IPS DF 6.9 (cell line): ENCODE measurements around the gene SLC8A3.

Experiments used
- DNase-seq: peaks from one replicate; pipeline ENCODE4 v3.0.0-alpha.2; 2013; ENCODE audit warnings: low read depth, low spot score
- H3K27ac ChIP-seq: one replicate; pipeline ENCODE4 v1.5.1; 2013; ENCODE audit warnings: low read length, control low read depth
- H3K27me3 ChIP-seq: 2 replicates; pipeline ENCODE4 v1.6.1; 2013; ENCODE audit warnings: mild to moderate bottlenecking, low read length; ENCODE audit not compliant: control insufficient read depth, insufficient read depth
- H3K36me3 ChIP-seq: 2 replicates; pipeline ENCODE4 v1.6.1; 2013; ENCODE audit warnings: low read length; ENCODE audit not compliant: control insufficient read depth, insufficient read depth
- H3K4me1 ChIP-seq: 2 replicates; pipeline ENCODE4 v1.6.1; 2013; ENCODE audit warnings: low read length; ENCODE audit not compliant: control insufficient read depth, insufficient read depth
- H3K4me3 ChIP-seq: 2 replicates; pipeline ENCODE4 v1.5.1; 2013; ENCODE audit warnings: mild to moderate bottlenecking, low read length
- H3K9me3 ChIP-seq: 2 replicates; pipeline ENCODE4 v1.6.1; 2013; ENCODE audit warnings: low read length, inconsistent platforms; ENCODE audit not compliant: control insufficient read depth, insufficient read depth
- WGBS: extraction: QIAGEN DNeasy Blood & Tissue Kit; methylation state at CpG from one replicate; pipeline ENCODE4 v1.1.7; 2013; ENCODE audit warnings: mixed read lengths, missing lambda C conversion rate; ENCODE audit not compliant: insufficient read length, insufficient coverage; 5-methylcytosine and 5-hydroxymethylcytosine counted together

SLC8A3 gene

DNA sequence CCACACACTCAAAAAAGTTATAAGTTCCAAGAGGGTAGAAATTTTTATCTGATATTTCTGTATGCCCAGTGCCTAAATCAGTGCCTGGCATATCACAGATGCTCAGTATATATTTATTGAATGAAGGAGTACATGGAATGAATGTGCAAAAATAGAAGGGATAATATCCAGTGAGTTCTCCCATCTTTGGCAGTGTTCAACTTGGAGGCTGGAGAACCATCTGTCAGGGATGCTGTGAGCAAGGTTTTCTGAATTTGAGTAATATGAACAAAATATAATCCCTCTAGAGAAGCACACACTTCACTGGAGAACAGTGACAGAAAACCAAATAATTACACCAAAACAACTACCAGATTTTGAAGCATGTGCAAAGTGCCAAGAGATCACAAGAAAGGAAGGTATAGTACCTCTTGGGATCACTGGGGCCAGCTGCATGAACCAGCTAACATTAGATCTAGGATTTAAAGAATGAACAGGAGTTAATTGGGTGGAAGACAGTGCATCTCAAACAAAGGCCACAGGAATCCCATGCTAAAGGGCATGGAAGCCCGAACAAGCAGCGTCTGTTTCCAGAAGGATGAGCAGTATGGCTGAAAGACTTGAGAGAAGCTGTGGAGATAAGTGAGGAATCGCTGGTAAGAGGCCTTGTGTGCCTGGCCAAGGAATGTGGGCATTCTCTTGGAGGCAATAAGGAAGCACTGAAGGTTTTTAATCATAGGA lies 11.5 kb downstream of the SLC8A3 start:
- Histone ChIP-seq H3K36me3 (no peaks in the 10 kb centered on the region), H3K27me3 (no peaks in the 10 kb centered on the region), H3K4me3 (no peak overlapping the region), H3K4me1 (no peaks in the 10 kb centered on the region), H3K9me3 (no peaks in the 10 kb centered on the region), H3K27ac (no peak overlapping the region)
- WGBS: no CpG with 5 or more reads among the region's 3 CpGs
- DNase-seq: no peak

GRCh38 chr14:70173569-70173968 lies 15.2 kb downstream of the SLC8A3 start:
- no peaks in the 10 kb centered on the region for H3K9me3 ChIP-seq

GRCh38 chr14:70171726-70172125 lies 17.0 kb downstream of the SLC8A3 start:
- no peaks in the 10 kb centered on the region for H3K4me1 ChIP-seq
- no peaks in the 10 kb centered on the region for H3K27me3 ChIP-seq
- no peaks in the 10 kb centered on the region for H3K36me3 ChIP-seq
- H3K27ac ChIP-seq: no peak overlapping the region
- DNase-seq: no peak
- WGBS: no CpG with 5 or more reads among the region's 8 CpGs
- no peak overlapping the region for H3K4me3 ChIP-seq
- no peaks in the 10 kb centered on the region for H3K9me3 ChIP-seq

More at GRCh38 chr14:70173569-70173968, 15.2 kb downstream of the SLC8A3 start:
- Histone ChIP-seq H3K27me3 (no peaks in the 10 kb centered on the region), H3K4me1 (no peaks in the 10 kb centered on the region), H3K4me3 (no peak overlapping the region), H3K36me3 (no peaks in the 10 kb centered on the region), H3K27ac (no peak overlapping the region)
- WGBS: no CpG with 5 or more reads among the region's 6 CpGs
- DNase-seq: no peak

- Histone ChIP-seq H3K4me1 (no peaks in the 10 kb centered on the region), H3K4me3 (no peak overlapping the region), H3K27me3 (no peaks in the 10 kb centered on the region), H3K36me3 (no peaks in the 10 kb centered on the region), H3K9me3 (no peaks in the 10 kb centered on the region), H3K27ac (no peak overlapping the region)
- no peak for DNase-seq
- no CpG with 5 or more reads among the region's 4 CpGs for WGBS
Measured at GRCh38 chr14:70170976-70171375, 17.8 kb downstream of the SLC8A3 start.

- no CpG with 5 or more reads among the region's 4 CpGs for WGBS
- Histone ChIP-seq H3K9me3 (no peaks in the 10 kb centered on the region), H3K4me1 (no peaks in the 10 kb centered on the region), H3K4me3 (no peak overlapping the region), H3K27ac (no peak overlapping the region), H3K36me3 (no peaks in the 10 kb centered on the region), H3K27me3 (no peaks in the 10 kb centered on the region)
- DNase-seq: no peak
Measured at GRCh38 chr14:70168406-70168805, 20.3 kb downstream of the SLC8A3 start.

DNA sequence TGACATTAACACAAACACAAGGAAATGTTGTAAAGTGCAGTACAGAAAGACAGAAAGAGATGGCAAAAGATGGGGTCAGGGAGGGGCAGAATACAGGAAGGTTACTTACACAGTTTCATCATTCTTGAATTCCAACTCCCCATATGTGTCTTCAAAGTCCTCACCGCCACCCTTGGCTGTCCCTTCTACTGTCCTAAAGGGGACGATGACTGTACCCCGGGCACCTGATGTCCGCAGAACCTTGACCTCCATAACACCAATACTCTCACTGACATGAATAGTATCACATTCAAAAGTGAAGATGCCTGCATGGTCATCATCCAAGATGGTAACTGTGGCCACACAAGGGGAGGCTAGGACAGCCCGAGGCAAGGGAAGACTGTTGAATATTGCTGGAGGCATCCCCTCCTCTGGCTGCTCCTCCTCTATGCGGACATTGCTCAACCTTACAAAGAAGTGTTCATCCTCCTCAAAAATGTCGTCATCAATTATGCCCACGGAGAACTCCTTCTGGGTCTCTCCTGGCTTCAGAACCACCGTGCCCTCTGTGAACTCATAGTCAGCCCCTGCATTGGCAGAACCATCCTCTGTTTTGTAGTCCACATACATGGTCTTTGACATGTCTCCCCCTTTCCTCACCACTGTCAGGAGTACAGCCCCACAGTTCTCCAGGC lies 22.1 kb downstream of the SLC8A3 start:
- no peak for DNase-seq
- WGBS: no CpG with 5 or more reads among the region's 9 CpGs
- H3K4me1 ChIP-seq: no peaks in the 10 kb centered on the region
- no peaks in the 10 kb centered on the region for H3K36me3 ChIP-seq
- H3K4me3 ChIP-seq: no peak overlapping the region
- no peaks in the 10 kb centered on the region for H3K27me3 ChIP-seq
- no peaks in the 10 kb centered on the region for H3K9me3 ChIP-seq
- no peak overlapping the region for H3K27ac ChIP-seq

DNA sequence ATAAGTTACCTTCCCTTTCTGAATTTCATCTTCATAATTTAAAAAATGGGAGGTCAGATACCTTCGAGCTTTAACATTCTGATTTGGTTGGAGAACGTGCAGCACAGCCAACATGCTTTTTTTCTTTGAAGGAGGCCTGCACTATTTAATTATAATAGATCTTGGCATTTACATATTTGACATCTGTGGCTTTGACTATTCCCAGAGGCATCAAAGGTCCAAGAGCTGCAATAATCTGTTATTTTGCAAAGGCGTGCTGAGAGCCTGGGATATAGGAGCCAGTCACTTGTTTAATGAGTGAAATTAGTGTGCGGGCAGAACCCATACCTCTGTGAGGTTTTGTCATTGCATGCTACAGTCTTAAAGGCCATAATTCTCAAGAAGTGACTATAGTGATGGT lies 26.4 kb downstream of the SLC8A3 start:
- DNase-seq: no peak
- no CpG with 5 or more reads among the region's 4 CpGs for WGBS
- Histone ChIP-seq H3K4me3 (no peak overlapping the region), H3K27ac (no peak overlapping the region), H3K9me3 (no peaks in the 10 kb centered on the region), H3K27me3 (no peaks in the 10 kb centered on the region), H3K36me3 (no peaks in the 10 kb centered on the region), H3K4me1 (no peaks in the 10 kb centered on the region)

DNA sequence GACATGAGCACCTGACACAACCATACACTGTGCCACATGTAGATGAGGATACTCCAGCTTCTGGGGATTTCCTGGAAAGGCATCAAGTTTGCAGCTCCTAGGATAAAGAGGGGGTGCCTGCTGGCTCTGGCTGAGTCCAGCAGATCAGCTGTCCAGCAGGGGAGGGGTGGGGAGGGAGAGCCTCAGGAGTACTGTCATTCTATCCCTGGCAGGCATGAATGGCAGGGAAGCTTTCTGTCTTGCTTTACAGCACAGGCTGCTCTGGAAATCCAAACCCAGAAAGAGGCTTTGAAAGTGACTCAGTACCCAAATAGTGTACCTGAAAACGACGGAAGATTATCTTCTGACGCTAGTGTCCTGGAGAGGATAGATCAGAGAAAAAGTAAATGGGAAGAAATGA lies 32.2 kb downstream of the SLC8A3 start:
- WGBS: no CpG with 5 or more reads among the region's 3 CpGs
- Histone ChIP-seq H3K27me3 (no peaks in the 10 kb centered on the region), H3K4me1 (no peaks in the 10 kb centered on the region), H3K9me3 (no peaks in the 10 kb centered on the region), H3K4me3 (no peak overlapping the region), H3K27ac (no peak overlapping the region), H3K36me3 (no peaks in the 10 kb centered on the region)
- DNase-seq: no peak

- no peak for DNase-seq
- Histone ChIP-seq H3K27ac (no peak overlapping the region), H3K36me3 (no peaks in the 10 kb centered on the region), H3K9me3 (no peaks in the 10 kb centered on the region), H3K4me1 (no peaks in the 10 kb centered on the region), H3K27me3 (no peaks in the 10 kb centered on the region), H3K4me3 (no peak overlapping the region)
- no CpG with 5 or more reads among the region's 4 CpGs for WGBS
Measured at GRCh38 chr14:70152704-70153103, 36.0 kb downstream of the SLC8A3 start.

DNA sequence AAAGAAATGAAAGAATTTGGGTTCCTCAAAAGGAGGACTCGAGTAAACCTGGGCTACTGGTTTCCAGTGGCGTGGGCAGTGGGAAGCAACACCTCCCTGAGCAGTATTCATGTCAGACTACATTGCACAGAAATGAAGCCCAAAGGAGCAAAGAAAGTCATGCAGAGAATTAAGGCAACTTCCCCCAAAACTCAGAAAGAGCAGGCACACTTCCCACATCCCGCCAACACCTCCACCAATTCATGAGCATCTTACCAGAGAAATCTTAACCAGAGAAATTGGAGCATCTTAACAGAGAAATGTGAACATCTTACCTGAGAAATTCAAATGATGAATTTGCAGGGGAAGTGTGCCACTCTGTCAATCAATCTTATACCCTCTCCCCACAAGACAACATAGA lies 36.7 kb downstream of the SLC8A3 start:
- no peaks in the 10 kb centered on the region for H3K9me3 ChIP-seq
- no peaks in the 10 kb centered on the region for H3K4me1 ChIP-seq
- H3K27me3 ChIP-seq: no peaks in the 10 kb centered on the region
- no peak overlapping the region for H3K4me3 ChIP-seq
- H3K36me3 ChIP-seq: no peaks in the 10 kb centered on the region
- WGBS: no CpG with 5 or more reads among the region's 3 CpGs
- no peak overlapping the region for H3K27ac ChIP-seq
- DNase-seq: no peak
